H1 (cell line): ENCODE measurements around the gene CEP192. TPM values are rescaled to one million over a fixed set of nuclear protein-coding genes. Genes with fewer than 3 reads are reported as not detected.

Experiments
- CBX8 ChIP-seq: fragments of 300-800, 300-1000 bp; sonication (generic); IDR thresholded peaks from 2 replicates; pipeline ENCODE4 v1.7.1; 2016; ENCODE audit warnings: low read depth, low read length, borderline replicate concordance
- CTCF ChIP-seq, 3 experiments: IDR thresholded peaks; 1 replicate in 2 of 3; 2 replicates in 1 of 3; pipeline versions ENCODE4 v1.5.1 to v1.6.1; 2011; ENCODE audit warnings: low read length in 3 of 3, mild to moderate bottlenecking in 3 of 3, inconsistent platforms in 2 of 3, low read depth in 1 of 3, moderate library complexity in 1 of 3; ENCODE audit not compliant: insufficient read depth in 1 of 3; ENCODE audit errors: control extremely low read depth in 1 of 3
- EGR1 ChIP-seq: IDR thresholded peaks from 2 replicates; pipeline ENCODE4 v1.6.1; 2011; ENCODE audit warnings: low read depth, low read length, borderline replicate concordance
- SRF ChIP-seq: IDR thresholded peaks from 2 replicates; pipeline ENCODE4 v1.6.1; 2011; ENCODE audit warnings: mild to moderate bottlenecking, low read depth, low read length, moderate library complexity
- polyA plus RNA-seq, 7 experiments: library from polyadenylated mRNA; depleted of rRNA in 3 of 7; stranded (reverse) in 5 of 7; unstranded in 2 of 7; fragments of >200 nt in 5 of 7; fragments of 200-250 nt in 2 of 7; gene quantifications; 1 replicate in 5 of 7; 2 replicates in 1 of 7; 4 replicates in 1 of 7; pipeline versions ENCODE4 v1.2.1 to v1.2.3, GENCODE V29; 2011 to 2013; ENCODE audit warnings: missing spikeins in 2 of 7, mixed read lengths in 2 of 7
- total RNA-seq: library from RNA; stranded (reverse); fragmentation: NEBNext Ultra II Directional; extraction: Animal tissue kit (Norgen Biotek cat#: 25700); gene quantifications from 2 replicates; pipeline ENCODE4 v1.2.1, GENCODE V29; 2021

CEP192 gene
- total and polyA plus RNA-seq, 2 of the 8 experiments (the other 6 are each of a cell fraction or from before 2014, with no cell fraction given), result 13.4 to 23.1 TPM

DNA sequence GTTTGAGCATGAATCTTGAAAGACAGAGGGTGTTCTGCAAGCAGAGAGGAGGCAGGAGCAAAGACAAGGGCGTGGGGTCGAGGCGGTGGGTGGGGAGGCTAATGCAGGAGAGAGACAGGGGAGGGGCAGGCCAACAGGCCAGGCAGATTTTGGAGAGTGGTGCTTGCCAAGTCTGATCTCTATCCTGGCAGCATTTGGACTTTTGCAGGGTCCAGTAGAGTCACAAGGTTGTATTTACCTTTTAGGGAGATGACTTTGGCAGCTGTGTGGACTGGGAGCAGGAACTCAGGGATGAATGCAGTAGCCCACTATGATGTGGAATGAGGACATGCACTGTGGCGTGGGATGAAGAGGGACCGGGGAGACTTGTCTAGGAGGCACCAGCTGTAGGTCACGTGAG, 15.7 kb upstream of the CEP192 start (continued):
- no peak for TF ChIP-seq CBX8
- TF ChIP-seq SRF, result no peak
- TF ChIP-seq EGR1, result no peak
- no peak for TF ChIP-seq CTCF (IDR thresholded peaks at IDR 0.05; ENCODE audit: control extremely low read depth in 1 of 3, insufficient read depth in 1 of 3, low read depth in 1 of 3, low read length in 3 of 3)
